Activated T-helper 1 cell treated with anti-CD3 and anti-CD28 coated beads, Interleukin-12 subunit alpha, Interleukin-12 subunit beta, Interleukin-2, Interleukin-4 antibody, amounts not matched to agents 30 ng/mL and 10 ng/mL and 1 ng/mL, durations not matched to agents 14 hours and 24 hours and 36 hours (primary cell): ENCODE results near the gene RUSC1. TPM values are rescaled to one million over a fixed set of nuclear protein-coding genes. Genes with fewer than 3 reads are reported as not detected.

Experiments used
- DNase-seq: peaks from one replicate; pipeline ENCODE4 v3.0.0; 2021; ENCODE audit warnings: low spot score
- H3K27ac Mint-ChIP-seq: one replicate; pipeline ENCODE4 v1.8.0; 2021; ENCODE audit warnings: mild to moderate bottlenecking, mixed read lengths
- H3K27me3 Mint-ChIP-seq: one replicate; pipeline ENCODE4 v1.8.0; 2022; ENCODE audit warnings: mild to moderate bottlenecking, moderate library complexity, mixed read lengths; ENCODE audit not compliant: insufficient read depth
- H3K36me3 Mint-ChIP-seq: one replicate; pipeline ENCODE4 v1.8.0; 2021; ENCODE audit warnings: low read depth, mixed read lengths
- H3K4me1 Mint-ChIP-seq: one replicate; pipeline ENCODE4 v1.8.0; 2021; ENCODE audit warnings: low read depth, mixed read lengths
- H3K4me3 Mint-ChIP-seq: one replicate; pipeline ENCODE4 v1.8.0; 2021; ENCODE audit warnings: mild to moderate bottlenecking, moderate library complexity, mixed read lengths
- H3K9me3 Mint-ChIP-seq: one replicate; pipeline ENCODE4 v1.8.0; 2021; ENCODE audit warnings: mixed read lengths
- intact Hi-C: fragments of 100-400 bp; cut with micrococcal nuclease; formaldehyde crosslinking; loops from one replicate; pipeline ENCODE4 v1.15.1; 2024
- total RNA-seq: library from RNA; stranded (reverse); gene quantifications from 2 replicates; pipeline ENCODE4 v1.2.3, GENCODE V29; 2022

Gene RUSC1
- total RNA-seq, 1 donor from 2014 or later = 28.7 TPM

- peaks cover 8% of the 10 kb centered on the region for H3K27me3 Mint-ChIP-seq
- no peaks in the 10 kb centered on the region for H3K9me3 Mint-ChIP-seq
- no peak overlapping the region for H3K4me3 Mint-ChIP-seq
- no peaks in the 10 kb centered on the region for H3K36me3 Mint-ChIP-seq
- no peak for DNase-seq
- H3K27ac Mint-ChIP-seq = no peak overlapping the region
- H3K4me1 Mint-ChIP-seq = no peaks in the 10 kb centered on the region
- intact Hi-C loops = no loop called here
Observed at GRCh38 chr1:155300553-155301329, 20.0 kb upstream of the RUSC1 start.

- Mint-ChIP-seq H3K9me3 (no peaks in the 10 kb centered on the region), H3K4me3 (no peak within 1 kb of the TSS), H3K36me3 (no peaks in the 10 kb centered on the region), H3K4me1 (no peaks in the 10 kb centered on the region), H3K27me3 (peaks cover 2% of the 10 kb centered on the region), H3K27ac (no peak within 1 kb of the TSS)
- intact Hi-C loops = no loop called here
- no peak for DNase-seq
Observed at GRCh38 chr1:155301342-155301841, 19.3 kb upstream of the RUSC1 start, which contains the start of gene PKLR. Gene PKLR, minus strand, starts transcription at chr1:155301438. Its CDS starts 43 bp downstream, at chr1:155301395.

DNA sequence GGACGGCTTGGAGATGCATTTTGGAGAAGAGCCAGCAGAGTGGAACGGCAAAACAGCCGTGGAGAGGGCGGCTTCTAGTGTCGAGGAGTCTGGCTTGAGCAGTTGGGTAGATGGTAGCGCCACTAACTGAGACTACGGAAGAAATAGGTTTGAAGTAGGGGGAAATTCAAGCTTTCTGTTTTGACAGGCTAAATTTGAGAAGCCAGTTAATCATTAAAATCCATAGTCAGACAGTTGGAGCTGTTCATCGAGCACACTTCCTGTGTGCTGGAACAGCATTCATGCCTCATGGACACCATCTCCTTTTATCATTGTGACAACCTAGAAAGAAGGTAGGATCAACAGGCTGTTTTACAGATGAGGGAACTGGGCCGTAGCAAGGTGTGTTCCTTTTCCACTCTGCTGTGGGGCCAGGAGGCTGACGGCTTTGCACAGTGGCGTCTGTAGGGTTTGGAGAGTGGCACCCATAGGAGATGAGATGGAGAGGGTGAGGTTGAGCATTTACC lies 16.1 kb upstream of the RUSC1 start:
- no peak overlapping the region for H3K27ac Mint-ChIP-seq
- no peaks in the 10 kb centered on the region for H3K36me3 Mint-ChIP-seq
- no peaks in the 10 kb centered on the region for H3K9me3 Mint-ChIP-seq
- H3K4me1 Mint-ChIP-seq = peaks cover 2% of the 10 kb centered on the region
- intact Hi-C loops = no loop called here
- DNase-seq = no peak
- no peaks in the 10 kb centered on the region for H3K27me3 Mint-ChIP-seq
- H3K4me3 Mint-ChIP-seq = no peak overlapping the region

GRCh38 chr1:155305881-155306391 lies 14.8 kb upstream of the RUSC1 start:
- H3K9me3 Mint-ChIP-seq = no peaks in the 10 kb centered on the region
- intact Hi-C loops = no loop called here
- DNase-seq = no peak
- no peaks in the 10 kb centered on the region for H3K27me3 Mint-ChIP-seq
- peaks cover 10% of the 10 kb centered on the region for H3K36me3 Mint-ChIP-seq
- peak overlapping the region; percentile 69 for H3K27ac Mint-ChIP-seq
- H3K4me1 Mint-ChIP-seq = peaks cover 14% of the 10 kb centered on the region
- H3K4me3 Mint-ChIP-seq = no peak overlapping the region

DNA sequence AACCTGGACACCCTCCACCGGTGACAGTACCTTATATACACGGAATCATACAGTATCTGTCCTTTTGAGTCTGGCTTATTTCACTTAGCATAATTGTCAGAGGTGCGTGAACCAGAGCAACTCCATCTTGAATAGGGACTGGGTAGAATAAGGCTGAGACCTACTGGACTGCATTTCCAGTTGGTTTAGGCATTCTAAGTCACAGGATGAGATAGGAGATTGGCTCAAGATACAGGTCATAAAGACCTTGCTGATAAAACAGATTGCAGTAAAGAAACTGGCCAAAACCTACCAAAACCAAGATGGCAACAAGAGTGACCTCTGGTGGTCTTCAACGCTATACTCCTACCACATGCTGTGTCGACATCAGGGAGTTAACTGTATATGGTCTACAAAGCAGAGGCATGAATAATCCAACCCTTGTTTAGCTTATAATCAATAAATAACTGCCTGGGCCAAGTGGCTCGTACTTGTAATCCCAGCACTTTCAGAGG lies 13.4 kb upstream of the RUSC1 start:
- intact Hi-C loops = no loop called here
- H3K36me3 Mint-ChIP-seq = peaks cover 21% of the 10 kb centered on the region
- H3K4me3 Mint-ChIP-seq = peak overlapping the region; percentile 37
- peaks cover 28% of the 10 kb centered on the region for H3K4me1 Mint-ChIP-seq
- H3K27me3 Mint-ChIP-seq = no peaks in the 10 kb centered on the region
- H3K9me3 Mint-ChIP-seq = no peaks in the 10 kb centered on the region
- DNase-seq = no peak
- H3K27ac Mint-ChIP-seq = peak overlapping the region; percentile 37

DNA sequence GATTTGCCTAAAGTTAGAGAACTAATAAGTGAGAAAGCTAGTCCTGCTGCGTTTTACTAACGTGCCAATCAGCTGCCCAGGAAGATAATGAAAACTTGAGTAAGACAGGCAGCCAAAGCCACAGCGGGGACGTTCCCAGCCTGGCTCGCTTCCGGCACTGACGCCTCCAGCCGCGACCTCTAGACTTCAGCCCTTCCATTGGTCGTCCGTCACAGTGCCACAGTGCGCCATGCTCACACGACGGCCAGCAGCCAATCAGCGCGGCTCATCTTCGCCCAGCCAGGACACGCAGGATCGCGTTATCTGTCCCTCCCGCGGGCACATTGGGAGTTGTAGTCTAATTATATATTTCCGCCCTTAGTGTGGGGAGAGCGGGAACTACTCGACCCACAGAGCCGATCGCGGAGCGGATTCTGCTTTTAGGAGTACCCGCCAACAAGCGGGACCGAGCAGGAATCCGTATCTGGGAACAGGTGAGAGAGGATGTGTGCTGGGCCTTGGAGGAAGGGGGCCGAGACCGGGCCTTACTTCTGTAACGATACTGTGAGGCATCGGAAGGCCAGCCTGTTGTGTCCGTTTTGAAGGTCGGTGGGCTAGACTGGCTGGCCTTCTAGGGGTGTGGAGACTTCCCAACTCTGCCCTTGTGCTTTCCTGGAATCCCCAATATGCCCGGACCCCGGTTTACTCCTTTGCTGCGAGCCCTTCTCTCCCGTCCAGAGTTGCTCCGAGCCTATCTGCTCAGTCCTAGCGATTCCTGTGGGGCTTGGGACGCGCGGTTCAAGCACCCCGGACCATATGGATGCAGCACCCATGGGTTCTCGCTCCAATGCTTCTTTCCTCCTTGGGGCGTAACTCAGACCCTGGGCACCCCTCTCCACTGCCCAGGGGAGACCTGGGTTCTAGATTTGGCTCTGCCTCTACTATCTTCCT lies 11.9 kb upstream of the RUSC1 start, which contains the start of gene FDPS:
FDPS (plus strand) TSS at position 374 of the 930 bp plus-strand sequence. CDS start 924 bp downstream, outside the sequence.
- Mint-ChIP-seq H3K27me3 (no peaks in the 10 kb centered on the region), H3K9me3 (no peaks in the 10 kb centered on the region), H3K27ac (peak within 1 kb of the TSS; percentile 93), H3K36me3 (peaks cover 29% of the 10 kb centered on the region), H3K4me3 (peak within 1 kb of the TSS; percentile 92), H3K4me1 (peaks cover 38% of the 10 kb centered on the region)
- DNase-seq = peak; percentile 98
- intact Hi-C loops = loop anchor here (1.0 to 2.0 kb wide), 8 partner anchors 15 to 549 kb away; partner anchors contain the start of genes CLK2, DAP3, GON4L and HCN3

DNA sequence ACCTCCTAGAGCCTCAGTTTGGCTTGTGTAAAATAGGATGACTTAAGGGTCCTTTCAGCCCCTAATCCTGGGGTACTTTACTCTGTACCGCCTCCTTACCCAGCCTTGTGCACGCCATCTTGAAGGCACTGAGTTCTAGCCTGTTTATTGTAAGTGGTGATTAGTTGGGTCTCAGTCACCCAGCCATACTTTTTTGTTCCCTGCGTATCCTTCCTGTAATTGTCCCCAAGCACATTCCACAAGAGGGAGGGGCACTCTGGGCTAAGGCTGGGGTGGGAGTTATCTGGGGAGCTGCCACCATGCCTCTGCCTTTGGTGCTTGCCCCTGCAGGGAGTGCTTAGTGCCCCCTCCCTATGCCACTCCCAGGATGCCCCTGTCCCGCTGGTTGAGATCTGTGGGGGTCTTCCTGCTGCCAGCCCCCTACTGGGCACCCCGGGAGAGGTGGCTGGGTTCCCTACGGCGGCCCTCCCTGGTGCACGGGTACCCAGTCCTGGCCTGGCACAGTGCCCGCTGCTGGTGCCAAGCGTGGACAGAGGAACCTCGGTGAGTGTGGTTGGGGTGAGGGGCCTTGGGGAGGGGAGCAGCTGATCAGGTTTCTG lies 11.2 kb upstream of the RUSC1 start:
- DNase-seq = no peak
- peaks cover 31% of the 10 kb centered on the region for H3K36me3 Mint-ChIP-seq

DNA sequence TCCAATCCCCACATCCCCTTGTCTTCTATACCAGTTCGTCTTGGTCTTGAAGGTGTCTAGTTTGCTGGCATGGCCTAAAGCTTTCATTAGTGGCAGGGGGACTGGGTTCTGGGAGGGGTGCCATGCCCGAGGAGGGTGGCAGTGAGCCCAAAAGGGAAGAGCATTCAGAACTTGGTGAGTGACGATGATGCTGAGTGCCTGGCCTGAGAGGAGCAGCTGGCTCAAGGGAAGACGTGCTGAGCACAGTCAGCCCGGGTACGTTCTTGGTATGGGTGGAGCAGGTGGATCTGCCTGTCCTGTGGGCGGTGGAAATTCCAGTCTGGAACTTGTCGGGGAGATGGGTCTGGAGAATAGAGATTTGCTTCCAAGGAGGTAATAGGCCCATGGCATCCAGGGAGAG lies 7.4 kb upstream of the RUSC1 start:
- no peak overlapping the region for H3K4me3 Mint-ChIP-seq
- no peaks in the 10 kb centered on the region for H3K27me3 Mint-ChIP-seq
- peak overlapping the region; percentile 24 for H3K27ac Mint-ChIP-seq
- intact Hi-C loops = no loop called here
- H3K36me3 Mint-ChIP-seq = peaks cover 43% of the 10 kb centered on the region
- peaks cover 41% of the 10 kb centered on the region for H3K4me1 Mint-ChIP-seq
- no peaks in the 10 kb centered on the region for H3K9me3 Mint-ChIP-seq
- no peak for DNase-seq

More for the DNA sequence above, 11.2 kb upstream of the RUSC1 start:
- H3K4me3 Mint-ChIP-seq = peak overlapping the region; percentile 92
- peak overlapping the region; percentile 93 for H3K27ac Mint-ChIP-seq
- intact Hi-C loops = loop anchor here (2.0 kb wide), 1 partner anchor 379 kb away; the partner anchor contains the start of genes DAP3 and YY1AP1
- H3K4me1 Mint-ChIP-seq = peaks cover 38% of the 10 kb centered on the region
- H3K27me3 Mint-ChIP-seq = no peaks in the 10 kb centered on the region
- H3K9me3 Mint-ChIP-seq = no peaks in the 10 kb centered on the region

DNA sequence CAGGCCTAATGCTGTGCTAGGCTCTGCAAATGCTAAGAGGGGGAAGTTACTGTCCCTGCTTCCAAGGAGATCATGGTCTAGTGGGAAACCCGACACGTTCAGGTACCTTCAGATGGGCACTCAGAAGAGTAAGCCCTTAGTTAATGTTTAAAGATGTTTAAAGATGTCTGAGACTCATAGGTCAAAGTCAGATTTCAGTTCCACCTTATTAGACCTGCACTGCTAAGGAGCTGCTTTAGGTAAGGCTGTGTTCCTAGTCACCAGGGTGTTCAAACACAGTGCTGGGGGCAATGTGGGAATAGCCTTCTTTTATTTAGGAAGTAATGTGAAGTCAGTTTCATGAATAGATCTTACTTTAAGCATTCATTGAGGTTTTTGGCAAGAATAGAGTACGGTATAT lies 3.8 kb upstream of the RUSC1 start:
- Mint-ChIP-seq H3K36me3 (peaks cover 35% of the 10 kb centered on the region), H3K4me3 (no peak overlapping the region), H3K27me3 (no peaks in the 10 kb centered on the region), H3K9me3 (no peaks in the 10 kb centered on the region), H3K27ac (no peak overlapping the region), H3K4me1 (peaks cover 49% of the 10 kb centered on the region)
- intact Hi-C loops = no loop called here
- no peak for DNase-seq

GRCh38 chr1:155318082-155318481 lies 2.6 kb upstream of the RUSC1 start:
- Mint-ChIP-seq H3K36me3 (peaks cover 29% of the 10 kb centered on the region), H3K9me3 (no peaks in the 10 kb centered on the region), H3K27ac (no peak overlapping the region), H3K27me3 (no peaks in the 10 kb centered on the region), H3K4me1 (peaks cover 48% of the 10 kb centered on the region), H3K4me3 (no peak overlapping the region)
- intact Hi-C loops = no loop called here
- no peak for DNase-seq

GRCh38 chr1:155319536-155319935 lies 1.2 kb upstream of the RUSC1 start:
- H3K4me1 Mint-ChIP-seq = peaks cover 42% of the 10 kb centered on the region
- H3K27me3 Mint-ChIP-seq = no peaks in the 10 kb centered on the region
- no peak for DNase-seq
- H3K9me3 Mint-ChIP-seq = no peaks in the 10 kb centered on the region
- no peak overlapping the region for H3K27ac Mint-ChIP-seq
- intact Hi-C loops = no loop called here
- peaks cover 21% of the 10 kb centered on the region for H3K36me3 Mint-ChIP-seq
- H3K4me3 Mint-ChIP-seq = no peak overlapping the region

- peaks cover 21% of the 10 kb centered on the region for H3K36me3 Mint-ChIP-seq
- peak overlapping the region; percentile 51 for H3K4me3 Mint-ChIP-seq
- H3K4me1 Mint-ChIP-seq = peaks cover 42% of the 10 kb centered on the region
- intact Hi-C loops = loop anchor here (5.0 to 10.0 kb wide), 6 partner anchors 178 to 1645 kb away; partner anchors contain the start of genes ARHGEF2, DPM3, ILF2 and NPR1
- no peak for DNase-seq
- no peaks in the 10 kb centered on the region for H3K27me3 Mint-ChIP-seq
- no peak overlapping the region for H3K27ac Mint-ChIP-seq
- no peaks in the 10 kb centered on the region for H3K9me3 Mint-ChIP-seq
Observed at GRCh38 chr1:155320252-155320651, 442 bp upstream of the RUSC1 start.
